WTC11 (cell line): ENCODE data around the gene COL19A1.

Source experiments
- AFF4 ChIP-seq: sonication (generic); formaldehyde crosslinking; IDR thresholded peaks from 2 replicates; pipeline ENCODE4 v1.8.1; 2023; ENCODE audit warnings: mild to moderate bottlenecking, missing genetic modification reagents, borderline replicate concordance
- CBFB ChIP-seq: sonication (generic); formaldehyde crosslinking; IDR thresholded peaks from 2 replicates; pipeline ENCODE4 v1.8.1; 2022; ENCODE audit warnings: mild to moderate bottlenecking, low read depth, missing genetic modification reagents
- CDX4 ChIP-seq: fragments of 250-450 bp; sonication (Bioruptor Pico); IDR thresholded peaks from 2 replicates; pipeline ENCODE4 v1.9.0; 2021; ENCODE audit warnings: moderate library complexity, mild to moderate bottlenecking, inconsistent platforms, borderline replicate concordance
- CTCF ChIP-seq: fragments of 200-600 bp; IDR thresholded peaks from 2 replicates; pipeline ENCODE4 v1.8.0; 2022; ENCODE audit warnings: antibody characterized with exemption
- FOXJ3 ChIP-seq: sonication (generic); formaldehyde crosslinking; IDR thresholded peaks from 2 replicates; pipeline ENCODE4 v1.9.0; 2021; ENCODE audit warnings: missing genetic modification reagents, mild to moderate bottlenecking, borderline replicate concordance
- GTF2I ChIP-seq: fragments of 250-450 bp; sonication (Bioruptor Pico); conservative IDR thresholded peaks from 2 replicates; pipeline ENCODE4 v1.4.0; 2021; ENCODE audit warnings: mild to moderate bottlenecking
- JUN ChIP-seq: sonication (generic); formaldehyde crosslinking; IDR thresholded peaks from 2 replicates; pipeline ENCODE4 v1.8.0; 2023; ENCODE audit warnings: mild to moderate bottlenecking, missing genetic modification reagents
- MAX ChIP-seq: sonication (generic); formaldehyde crosslinking; IDR thresholded peaks from 2 replicates; pipeline ENCODE4 v1.8.0; 2022; ENCODE audit warnings: mild to moderate bottlenecking, missing genetic modification reagents
- NFE2L1 ChIP-seq: sonication (generic); formaldehyde crosslinking; IDR thresholded peaks from 2 replicates; pipeline ENCODE4 v1.8.1; 2023; ENCODE audit warnings: missing genetic modification reagents
- ZBTB21 ChIP-seq: sonication (generic); formaldehyde crosslinking; IDR thresholded peaks from 2 replicates; pipeline ENCODE4 v1.8.1; 2023; ENCODE audit warnings: mild to moderate bottlenecking, missing genetic modification reagents, borderline replicate concordance
- ZBTB43 ChIP-seq: sonication (generic); formaldehyde crosslinking; IDR thresholded peaks from 2 replicates; pipeline ENCODE4 v1.8.1; 2023; ENCODE audit warnings: mild to moderate bottlenecking, missing genetic modification reagents
- ZNF121 ChIP-seq: sonication (generic); formaldehyde crosslinking; IDR thresholded peaks from 2 replicates; pipeline ENCODE4 v1.8.0; 2023; ENCODE audit warnings: missing genetic modification reagents
- ZNF138 ChIP-seq: sonication (generic); formaldehyde crosslinking; conservative IDR thresholded peaks from 2 replicates; pipeline ENCODE4 v1.8.1; 2022; ENCODE audit warnings: mild to moderate bottlenecking, moderate library complexity, missing genetic modification reagents
- ZSCAN18 ChIP-seq: fragments of 250-450 bp; sonication (Bioruptor Pico); IDR thresholded peaks from 2 replicates; pipeline ENCODE4 v2.1.2; 2022; ENCODE audit warnings: mild to moderate bottlenecking, moderate library complexity

- TF ChIP-seq CTCF (no peak), NFE2L1 (no peak), ZNF121 (no peak), JUN (CRISPR knock-in tag) (no peak), MAX (no peak), GTF2I (CRISPR knock-in tag) (no peak), FOXJ3 (CRISPR knock-in tag) (no peak), ZSCAN18 (no peak), AFF4 (no peak), ZBTB43 (CRISPR knock-in tag) (no peak), ZNF138 (no peak), ZBTB21 (CRISPR knock-in tag) (no peak), CDX4 (CRISPR knock-in tag) (no peak), CBFB (no peak)
These were observed 14.2 kb downstream of the COL19A1 start for GRCh38 chr6:69880601-69881000.
